LNCAP (cell line): ENCODE data around the gene PSMC3IP.

Experiments used
- TF ChIP-seq, protein P1 (sequence below): fragments of 450-650 bp; IDR thresholded peaks from 2 replicates; pipeline ENCODE4 v1.5.1; 2017; ENCODE audit warnings: mild to moderate bottlenecking

Gene PSMC3IP, protein sequence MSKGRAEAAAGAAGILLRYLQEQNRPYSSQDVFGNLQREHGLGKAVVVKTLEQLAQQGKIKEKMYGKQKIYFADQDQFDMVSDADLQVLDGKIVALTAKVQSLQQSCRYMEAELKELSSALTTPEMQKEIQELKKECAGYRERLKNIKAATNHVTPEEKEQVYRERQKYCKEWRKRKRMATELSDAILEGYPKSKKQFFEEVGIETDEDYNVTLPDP

DNA sequence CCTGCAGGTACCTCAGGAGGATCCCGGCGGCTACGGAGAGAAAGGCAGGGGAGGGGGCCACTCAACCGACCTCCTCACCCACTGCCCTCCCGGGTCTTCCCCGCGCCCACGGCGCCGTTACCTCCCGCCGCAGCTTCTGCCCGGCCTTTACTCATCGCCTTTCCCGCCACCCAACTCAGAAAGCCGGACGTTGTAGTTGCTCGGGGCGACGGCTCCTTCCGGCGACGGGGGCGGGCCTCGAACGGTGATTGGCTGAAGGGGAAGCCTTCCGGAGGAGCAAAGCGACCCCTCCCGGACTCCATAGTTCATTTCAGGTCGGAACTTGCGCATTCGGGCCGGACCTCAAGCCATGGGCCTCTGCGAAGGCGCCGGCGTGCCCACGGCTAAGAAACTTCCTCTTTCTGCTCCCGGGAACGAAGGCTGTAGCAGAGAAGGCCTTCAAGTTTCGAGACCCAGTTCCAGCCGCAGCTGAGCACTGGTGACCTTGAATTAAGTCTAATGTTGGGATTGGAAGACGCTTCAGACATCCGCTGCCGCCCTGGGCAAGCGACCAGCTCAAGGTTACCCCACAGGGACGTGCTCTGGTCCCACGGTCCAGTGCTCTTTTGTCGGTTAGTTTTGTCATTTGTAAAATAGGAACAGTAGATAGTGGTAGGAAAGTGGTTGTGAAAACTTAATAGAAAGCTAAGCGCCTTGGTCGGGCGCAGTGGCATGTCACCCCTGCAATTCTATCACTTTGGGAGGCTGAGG is at the start of gene PSMC3IP:
Gene PSMC3IP, minus strand, starts transcription at position 198 of the 750 bp plus-strand sequence. Its CDS starts 43 bp downstream, at position 155.
- TF ChIP-seq, protein P1, sequence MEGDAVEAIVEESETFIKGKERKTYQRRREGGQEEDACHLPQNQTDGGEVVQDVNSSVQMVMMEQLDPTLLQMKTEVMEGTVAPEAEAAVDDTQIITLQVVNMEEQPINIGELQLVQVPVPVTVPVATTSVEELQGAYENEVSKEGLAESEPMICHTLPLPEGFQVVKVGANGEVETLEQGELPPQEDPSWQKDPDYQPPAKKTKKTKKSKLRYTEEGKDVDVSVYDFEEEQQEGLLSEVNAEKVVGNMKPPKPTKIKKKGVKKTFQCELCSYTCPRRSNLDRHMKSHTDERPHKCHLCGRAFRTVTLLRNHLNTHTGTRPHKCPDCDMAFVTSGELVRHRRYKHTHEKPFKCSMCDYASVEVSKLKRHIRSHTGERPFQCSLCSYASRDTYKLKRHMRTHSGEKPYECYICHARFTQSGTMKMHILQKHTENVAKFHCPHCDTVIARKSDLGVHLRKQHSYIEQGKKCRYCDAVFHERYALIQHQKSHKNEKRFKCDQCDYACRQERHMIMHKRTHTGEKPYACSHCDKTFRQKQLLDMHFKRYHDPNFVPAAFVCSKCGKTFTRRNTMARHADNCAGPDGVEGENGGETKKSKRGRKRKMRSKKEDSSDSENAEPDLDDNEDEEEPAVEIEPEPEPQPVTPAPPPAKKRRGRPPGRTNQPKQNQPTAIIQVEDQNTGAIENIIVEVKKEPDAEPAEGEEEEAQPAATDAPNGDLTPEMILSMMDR = peak; percentile 30

DNA sequence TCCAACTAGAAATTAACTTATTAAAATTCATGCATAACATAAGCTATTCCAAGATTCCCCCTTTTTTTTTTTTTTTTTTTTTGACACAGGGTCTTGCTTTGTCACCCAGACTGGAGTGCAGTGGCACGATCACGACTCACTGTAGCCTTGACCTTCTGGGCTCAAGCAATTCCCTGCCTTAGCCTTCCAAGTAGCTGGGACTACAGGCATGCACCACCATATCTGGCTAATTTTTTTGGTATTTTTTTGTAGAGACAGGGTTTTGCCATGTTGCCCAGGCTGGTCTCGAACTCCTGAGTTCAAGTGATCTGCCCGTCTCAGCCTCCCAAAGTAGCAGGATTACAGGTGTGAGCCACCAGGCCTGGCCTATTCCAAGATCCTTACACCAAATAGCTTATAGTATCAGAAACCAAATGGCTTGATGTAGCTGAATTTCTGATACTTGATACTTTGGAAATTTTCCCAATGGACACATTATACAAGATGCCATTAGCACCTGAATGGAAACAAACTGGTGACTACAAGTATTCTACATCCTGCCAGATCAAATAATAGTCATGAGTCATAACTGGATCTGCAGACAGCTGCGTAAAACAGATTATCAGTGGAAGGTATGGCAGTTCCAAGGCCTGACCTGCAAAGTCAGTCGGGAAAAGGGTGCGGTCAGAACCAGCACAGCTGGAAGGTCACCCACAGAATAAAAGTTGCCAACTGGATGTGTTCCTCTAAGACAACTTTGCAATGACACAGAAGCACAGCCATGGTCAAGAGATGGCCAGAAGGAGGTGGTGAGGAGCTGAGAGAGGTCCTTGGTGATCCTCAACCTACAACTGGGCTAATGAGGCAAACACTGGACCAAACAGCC is 46.4 kb upstream of the PSMC3IP start:
- TF ChIP-seq, protein P1 = peak; percentile 22; the same call in 1 of the 2 replicates

DNA sequence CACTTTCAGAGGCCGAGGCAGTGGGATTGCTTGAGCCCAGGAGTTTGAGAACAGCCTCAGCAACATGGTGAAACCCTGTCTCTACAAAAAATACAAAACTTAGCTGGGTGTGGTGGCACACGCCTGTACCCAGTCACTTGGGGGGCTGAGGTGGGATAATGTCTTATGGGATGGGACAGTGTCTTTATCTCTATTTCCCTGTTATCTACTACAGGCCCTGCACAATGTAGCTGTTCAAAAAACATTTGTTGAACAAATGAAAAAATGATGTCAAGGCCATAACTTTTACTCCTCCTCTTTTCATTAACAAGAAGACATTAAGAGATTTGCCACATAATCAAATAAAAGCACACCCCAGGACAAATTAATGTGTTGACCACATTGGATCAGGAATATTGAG is 45.7 kb upstream of the PSMC3IP start:
- TF ChIP-seq, protein P1 = no peak

DNA sequence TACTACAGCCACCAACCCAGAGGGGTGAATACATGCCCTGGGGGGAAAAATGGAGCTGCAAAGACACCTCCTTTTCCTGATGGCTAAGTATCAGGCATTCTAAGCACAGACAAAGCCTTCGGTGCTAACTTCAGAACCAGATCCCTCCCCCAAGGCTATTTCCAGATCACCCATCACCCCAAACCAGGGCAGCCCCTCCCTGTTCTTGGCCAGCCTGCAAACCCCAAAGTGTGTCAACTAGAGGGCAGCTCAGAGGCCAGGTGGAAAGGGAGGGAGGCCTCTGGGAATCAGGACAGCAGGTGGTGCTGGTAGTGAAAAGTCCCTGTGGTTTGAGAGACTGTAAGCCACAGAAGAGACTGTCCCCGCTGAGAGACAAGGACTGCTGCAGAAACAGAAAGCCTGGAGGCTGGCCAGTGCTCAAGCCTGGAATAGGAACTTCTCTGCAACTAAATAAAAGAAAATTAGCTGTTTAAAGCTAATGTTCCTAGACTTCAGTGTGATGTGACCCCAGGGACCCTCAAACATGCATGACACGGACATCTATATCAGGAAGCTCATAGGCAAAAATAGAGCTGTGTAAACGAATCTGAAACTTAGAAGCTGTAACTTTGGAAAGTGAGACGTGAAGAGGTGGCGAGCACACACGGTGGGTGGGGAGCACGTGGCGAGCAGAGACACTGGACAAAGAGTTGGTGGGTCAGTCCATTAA is 41.1 kb upstream of the PSMC3IP start:
- TF ChIP-seq, protein P1 = peak; percentile 26; the same call in 1 of the 2 replicates

DNA sequence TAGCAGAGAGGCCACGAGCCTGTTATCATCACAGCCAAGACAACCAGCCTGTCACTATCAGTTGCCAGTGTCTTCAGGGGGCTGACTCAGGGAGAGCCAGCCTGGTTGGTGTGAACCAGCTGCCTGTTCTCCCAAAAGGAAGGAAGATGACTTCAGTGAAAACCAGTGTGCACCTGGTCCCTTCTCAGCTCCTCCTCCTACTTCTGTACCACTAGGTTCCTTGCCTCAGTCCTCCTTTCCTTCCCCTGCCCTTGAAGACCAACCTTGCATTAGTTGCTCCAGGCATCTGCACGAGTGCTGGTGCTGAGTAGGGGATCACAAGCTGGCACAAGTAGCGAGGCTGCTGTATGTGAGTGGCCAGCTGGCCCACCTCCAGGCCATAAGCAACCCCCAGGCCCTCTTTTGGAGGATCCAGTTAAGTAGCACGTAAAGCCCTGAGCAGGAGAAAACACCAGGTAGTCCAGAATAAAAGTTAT is 40.5 kb upstream of the PSMC3IP start:
- TF ChIP-seq, protein P1 = no peak

DNA sequence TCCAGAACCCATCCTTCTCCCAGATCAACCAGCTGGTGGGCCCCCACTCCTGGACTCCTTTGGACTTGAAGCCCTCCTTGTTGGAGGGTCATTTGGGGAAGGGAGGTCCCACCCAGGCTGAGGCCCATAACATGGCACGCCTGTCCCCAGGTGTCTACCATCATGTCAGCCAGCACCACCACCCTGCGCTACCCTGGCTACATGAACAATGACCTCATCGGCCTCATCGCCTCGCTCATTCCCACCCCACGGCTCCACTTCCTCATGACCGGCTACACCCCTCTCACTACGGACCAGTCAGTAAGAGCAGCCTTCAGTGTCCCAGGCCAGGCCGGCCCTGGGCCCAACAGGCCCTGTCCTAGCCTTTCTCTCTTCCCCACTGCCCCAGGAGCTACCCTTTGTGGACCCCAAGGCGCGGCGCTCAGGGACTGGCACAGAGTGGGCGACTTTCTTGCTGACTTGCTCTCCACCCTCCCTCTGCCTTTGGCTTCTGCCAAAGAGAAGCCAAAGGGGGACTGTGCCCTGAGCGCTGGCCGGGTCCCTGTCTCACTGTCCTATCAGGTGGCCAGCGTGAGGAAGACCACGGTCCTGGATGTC is 36.3 kb upstream of the PSMC3IP start:
- TF ChIP-seq, protein P1 = no peak
